ENCODE data around the gene RTN4RL1. TPM values are rescaled to one million over a fixed set of nuclear protein-coding genes. Genes with fewer than 3 reads are reported as not detected.
A peak's percentile ranks its signal among the peaks of the same experiment; 100 is the strongest.

The RTN4RL1 gene
- total RNA-seq, 1 donor from 2014 or later: not detected

GRCh38 chr17:2027528-2028233, 2.5 kb upstream of the RTN4RL1 start:
- TF ChIP-seq, protein P1, sequence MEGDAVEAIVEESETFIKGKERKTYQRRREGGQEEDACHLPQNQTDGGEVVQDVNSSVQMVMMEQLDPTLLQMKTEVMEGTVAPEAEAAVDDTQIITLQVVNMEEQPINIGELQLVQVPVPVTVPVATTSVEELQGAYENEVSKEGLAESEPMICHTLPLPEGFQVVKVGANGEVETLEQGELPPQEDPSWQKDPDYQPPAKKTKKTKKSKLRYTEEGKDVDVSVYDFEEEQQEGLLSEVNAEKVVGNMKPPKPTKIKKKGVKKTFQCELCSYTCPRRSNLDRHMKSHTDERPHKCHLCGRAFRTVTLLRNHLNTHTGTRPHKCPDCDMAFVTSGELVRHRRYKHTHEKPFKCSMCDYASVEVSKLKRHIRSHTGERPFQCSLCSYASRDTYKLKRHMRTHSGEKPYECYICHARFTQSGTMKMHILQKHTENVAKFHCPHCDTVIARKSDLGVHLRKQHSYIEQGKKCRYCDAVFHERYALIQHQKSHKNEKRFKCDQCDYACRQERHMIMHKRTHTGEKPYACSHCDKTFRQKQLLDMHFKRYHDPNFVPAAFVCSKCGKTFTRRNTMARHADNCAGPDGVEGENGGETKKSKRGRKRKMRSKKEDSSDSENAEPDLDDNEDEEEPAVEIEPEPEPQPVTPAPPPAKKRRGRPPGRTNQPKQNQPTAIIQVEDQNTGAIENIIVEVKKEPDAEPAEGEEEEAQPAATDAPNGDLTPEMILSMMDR (IDR thresholded peaks at IDR 0.05; ENCODE audit: insufficient read depth, low read length, poor library complexity, severe bottlenecking): no peak
- H3K4me3 ChIP-seq (ENCODE audit: low read depth, low read length): no peak overlapping the region
- DNase-seq (ENCODE audit: low read depth): no peak
- H3K27me3 ChIP-seq (ENCODE audit: control insufficient read depth, insufficient read depth, low read length): peaks cover 46% of the 10 kb centered on the region
- no peaks in the 10 kb centered on the region for H3K36me3 ChIP-seq (ENCODE audit: control insufficient read depth, insufficient read depth, low read length)

DNA sequence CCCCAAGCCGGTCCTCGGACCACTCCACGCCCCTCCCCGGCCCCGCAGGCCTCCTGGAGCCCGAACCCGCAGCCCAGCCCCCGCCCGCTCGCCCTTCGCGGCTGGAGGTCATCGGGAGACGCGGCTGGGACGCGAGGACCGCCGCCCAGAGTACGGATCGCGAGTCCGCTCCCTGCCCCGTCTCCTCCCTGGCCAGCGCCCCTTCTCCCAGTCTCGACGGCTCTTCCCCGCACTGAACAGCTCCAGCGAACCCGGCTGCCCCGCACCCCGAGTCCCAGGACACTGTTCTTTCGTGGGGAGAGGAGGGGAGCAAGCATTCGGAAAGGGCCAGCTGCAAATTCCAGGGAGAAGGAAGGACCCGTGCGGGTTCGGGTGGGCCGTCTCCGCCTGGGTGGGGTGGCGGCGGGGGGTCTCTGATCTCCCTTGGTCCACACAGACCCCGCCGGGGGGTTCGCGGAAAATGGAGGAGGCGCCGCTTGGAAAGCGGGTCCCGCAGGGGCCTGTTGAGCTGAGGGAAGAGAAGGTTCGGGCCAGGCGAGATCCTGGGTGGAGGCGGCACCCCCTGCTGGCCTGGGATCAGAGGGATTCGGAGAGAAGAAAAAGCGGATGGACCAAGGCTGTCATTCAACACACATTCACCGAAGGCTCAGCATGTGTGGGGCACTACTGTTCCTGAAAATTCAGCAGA, 632 bp upstream of the RTN4RL1 start:
- peaks cover 55% of the 10 kb centered on the region for H3K27me3 ChIP-seq (ENCODE audit: control insufficient read depth, insufficient read depth, low read length)
- TF ChIP-seq, protein P1 (IDR thresholded peaks at IDR 0.05; ENCODE audit: insufficient read depth, low read length, poor library complexity, severe bottlenecking): peak; percentile 92
- peak overlapping the region; percentile 17 for H3K4me3 ChIP-seq (ENCODE audit: low read depth, low read length)
- no peaks in the 10 kb centered on the region for H3K36me3 ChIP-seq (ENCODE audit: control insufficient read depth, insufficient read depth, low read length)
- DNase-seq (ENCODE audit: low read depth): no peak

GRCh38 chr17:2024572-2025219, 438 bp downstream of the RTN4RL1 start:
- TF ChIP-seq, protein P1 (IDR thresholded peaks at IDR 0.05; ENCODE audit: insufficient read depth, low read length, poor library complexity, severe bottlenecking): no peak
- no peaks in the 10 kb centered on the region for H3K36me3 ChIP-seq (ENCODE audit: control insufficient read depth, insufficient read depth, low read length)
- H3K27me3 ChIP-seq (ENCODE audit: control insufficient read depth, insufficient read depth, low read length): peaks cover 62% of the 10 kb centered on the region
- H3K4me3 ChIP-seq (ENCODE audit: low read depth, low read length): no peak overlapping the region
- no peak for DNase-seq (ENCODE audit: low read depth)

GRCh38 chr17:2023692-2024571, 1.2 kb downstream of the RTN4RL1 start:
- no peaks in the 10 kb centered on the region for H3K36me3 ChIP-seq (ENCODE audit: control insufficient read depth, insufficient read depth, low read length)
- H3K27me3 ChIP-seq (ENCODE audit: control insufficient read depth, insufficient read depth, low read length): peaks cover 69% of the 10 kb centered on the region
- DNase-seq (ENCODE audit: low read depth): no peak
- TF ChIP-seq, protein P1 (IDR thresholded peaks at IDR 0.05; ENCODE audit: insufficient read depth, low read length, poor library complexity, severe bottlenecking): no peak
- no peak overlapping the region for H3K4me3 ChIP-seq (ENCODE audit: low read depth, low read length)

DNA sequence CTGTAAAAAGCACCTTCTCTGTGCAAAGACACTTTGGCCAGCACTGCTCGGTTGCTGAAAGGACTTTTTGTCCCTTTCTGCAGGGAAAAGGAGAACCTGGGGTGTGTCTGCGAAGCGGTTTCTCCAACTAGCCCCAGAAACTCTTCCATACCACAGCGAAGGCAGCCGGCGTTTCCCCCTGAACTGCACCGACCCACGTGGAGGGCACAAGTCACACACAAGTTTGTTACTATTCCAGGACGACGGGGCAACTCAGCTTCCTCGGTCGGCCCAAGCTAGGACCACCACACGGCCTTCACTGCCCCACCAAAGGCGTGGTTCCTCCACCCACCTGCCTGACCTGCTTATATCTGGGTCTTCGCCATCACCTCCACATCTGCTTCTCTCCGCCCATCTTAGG, 1.9 kb downstream of the RTN4RL1 start:
- Histone ChIP-seq H3K36me3 (ENCODE audit: control insufficient read depth, insufficient read depth, low read length) (no peaks in the 10 kb centered on the region), H3K27me3 (ENCODE audit: control insufficient read depth, insufficient read depth, low read length) (peaks cover 72% of the 10 kb centered on the region), H3K4me3 (ENCODE audit: low read depth, low read length) (no peak overlapping the region)
- TF ChIP-seq, protein P1 (IDR thresholded peaks at IDR 0.05; ENCODE audit: insufficient read depth, low read length, poor library complexity, severe bottlenecking): no peak
- no peak for DNase-seq (ENCODE audit: low read depth)
